Measurements from ENCODE around the gene PKMYT1.
"Not testable (repeated sequence)": the region's sequence is repeated elsewhere in the genome, so short reads cannot be mapped to it uniquely, and the experiment has no call there.

PKMYT1 gene

DNA sequence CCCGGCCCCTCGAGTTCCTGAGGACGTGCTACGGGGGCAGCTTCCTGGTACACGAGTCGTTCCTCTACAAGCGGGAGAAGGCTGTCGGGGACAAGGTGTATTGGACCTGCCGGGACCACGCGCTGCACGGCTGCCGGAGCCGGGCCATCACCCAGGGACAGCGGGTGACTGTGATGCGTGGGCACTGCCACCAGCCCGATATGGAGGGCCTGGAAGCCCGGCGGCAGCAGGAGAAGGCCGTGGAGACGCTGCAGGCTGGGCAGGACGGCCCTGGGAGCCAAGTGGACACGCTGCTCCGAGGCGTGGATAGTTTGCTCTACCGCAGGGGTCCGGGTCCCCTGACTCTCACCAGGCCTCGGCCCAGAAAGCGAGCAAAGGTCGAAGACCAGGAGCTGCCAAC lies 47.1 kb downstream of the PKMYT1 start:
- no peak for DNase-seq (ENCODE audit: low read depth)
- H3K4me3 ChIP-seq (ENCODE audit: low read depth, low read length) = no peak overlapping the region
- no peak for TF ChIP-seq CTCF (IDR thresholded peaks at IDR 0.05; ENCODE audit: low read depth, low read length, missing control alignments)

GRCh38 chr16:2931231-2931914 lies 48.9 kb downstream of the PKMYT1 start:
- not testable (repeated sequence) for DNase-seq (ENCODE audit: low read depth); H3K4me3 ChIP-seq (ENCODE audit: low read depth, low read length)

DNA sequence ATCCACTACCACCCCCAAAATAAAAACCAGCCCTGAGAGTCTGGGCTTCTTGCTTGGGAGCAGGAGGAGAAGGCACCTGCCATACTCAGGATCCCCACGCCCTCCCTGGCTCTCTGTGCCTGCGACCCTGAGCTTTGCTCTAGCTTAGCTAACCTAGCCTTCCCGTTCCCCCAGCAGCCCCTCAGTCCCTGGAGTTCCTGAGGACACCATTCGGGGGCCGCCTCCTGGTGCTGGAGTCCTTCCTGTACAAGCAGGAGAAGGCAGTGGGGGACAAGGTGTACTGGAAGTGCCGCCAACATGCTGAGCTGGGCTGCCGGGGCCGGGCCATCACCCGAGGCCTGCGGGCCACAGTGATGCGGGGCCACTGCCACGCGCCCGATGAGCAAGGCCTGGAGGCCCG lies 50.0 kb downstream of the PKMYT1 start:
- DNase-seq (ENCODE audit: low read depth) = no peak
- no peak overlapping the region for H3K4me3 ChIP-seq (ENCODE audit: low read depth, low read length)
- TF ChIP-seq CTCF (IDR thresholded peaks at IDR 0.05; ENCODE audit: low read depth, low read length, missing control alignments) = no peak

DNA sequence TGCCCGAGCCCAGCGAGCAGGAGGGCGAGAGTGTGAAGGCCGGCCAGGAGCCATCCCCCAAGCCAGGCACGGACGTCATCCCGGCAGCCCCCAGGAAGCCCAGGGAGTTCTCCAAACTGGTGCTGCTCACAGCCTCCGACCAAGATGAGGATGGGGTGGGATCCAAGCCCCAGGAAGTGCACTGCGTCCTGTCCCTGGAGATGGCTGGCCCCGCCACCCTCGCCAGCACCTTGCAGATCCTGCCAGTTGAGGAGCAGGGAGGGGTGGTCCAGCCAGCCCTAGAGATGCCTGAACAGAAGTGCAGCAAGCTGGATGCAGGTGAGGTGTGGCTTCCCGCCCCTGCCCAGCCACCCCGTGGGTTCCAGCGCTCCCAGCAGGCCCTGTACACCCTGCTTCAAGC lies 50.6 kb downstream of the PKMYT1 start:
- DNase-seq (ENCODE audit: low read depth) = no peak
- TF ChIP-seq CTCF (IDR thresholded peaks at IDR 0.05; ENCODE audit: low read depth, low read length, missing control alignments) = no peak

GRCh38 chr16:2928796-2929195 lies 51.5 kb downstream of the PKMYT1 start:
- no peak for TF ChIP-seq CTCF (IDR thresholded peaks at IDR 0.05; ENCODE audit: low read depth, low read length, missing control alignments)
- DNase-seq (ENCODE audit: low read depth) = no peak
- no peak overlapping the region for H3K4me3 ChIP-seq (ENCODE audit: low read depth, low read length)

More for the DNA sequence above, 50.6 kb downstream of the PKMYT1 start:
- H3K4me3 ChIP-seq (ENCODE audit: low read depth, low read length) = no peak overlapping the region

DNA sequence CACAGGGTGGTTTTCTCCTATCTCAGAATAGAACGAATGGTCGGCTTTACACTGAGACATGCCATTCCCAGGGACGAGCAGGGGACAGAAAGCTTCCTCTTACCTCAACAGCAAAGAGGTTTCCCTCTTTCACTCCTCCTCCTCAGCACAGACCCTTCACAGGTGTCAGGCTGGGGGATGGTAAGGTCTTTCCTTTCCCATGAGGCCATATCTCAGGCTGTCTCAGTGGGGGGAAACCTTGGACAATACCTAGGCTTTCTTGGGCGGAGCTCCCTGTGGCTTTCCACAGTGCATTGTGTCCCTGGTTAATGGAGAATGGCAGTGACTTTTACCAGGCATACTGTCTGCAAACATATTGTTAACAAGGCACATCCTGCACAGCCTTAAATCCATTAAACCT lies 52.1 kb downstream of the PKMYT1 start:
- not testable (repeated sequence) for H3K4me3 ChIP-seq (ENCODE audit: low read depth, low read length); DNase-seq (ENCODE audit: low read depth)

GRCh38 chr16:2927010-2927646 lies 53.1 kb downstream of the PKMYT1 start:
- TF ChIP-seq CTCF (IDR thresholded peaks at IDR 0.05; ENCODE audit: low read depth, low read length, missing control alignments) = peak; percentile 94
- H3K4me3 ChIP-seq (ENCODE audit: low read depth, low read length) = no peak overlapping the region
- DNase-seq (ENCODE audit: low read depth) = peak; percentile 60

DNA sequence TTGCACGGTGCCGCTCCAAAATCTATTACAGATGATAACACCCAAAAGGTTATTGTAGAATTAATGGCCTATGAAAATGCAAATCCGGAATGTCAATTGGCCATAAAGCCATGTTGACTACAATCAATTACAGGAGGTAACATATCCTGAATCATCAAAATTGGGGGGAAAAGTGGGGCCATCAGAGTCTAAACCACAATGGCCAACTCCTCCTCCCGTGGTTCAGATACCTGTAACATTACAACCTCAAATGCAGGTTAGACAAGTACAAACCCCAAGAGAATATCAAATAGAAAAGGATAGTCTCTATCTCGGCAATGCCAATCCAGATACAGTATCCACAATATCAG lies 53.6 kb downstream of the PKMYT1 start:
- no peak overlapping the region for H3K4me3 ChIP-seq (ENCODE audit: low read depth, low read length)
- no peak for TF ChIP-seq CTCF (IDR thresholded peaks at IDR 0.05; ENCODE audit: low read depth, low read length, missing control alignments)
- DNase-seq (ENCODE audit: low read depth) = no peak

Data from GM12864 (cell line).